Effector CD4-positive, alpha-beta T cell (primary cell): ENCODE data around the gene NANS.
"Not testable (repeated sequence)": the region's sequence is repeated elsewhere in the genome, so short reads cannot be mapped to it uniquely, and the experiment has no call there.

ENCODE experiments used
- DNase-seq: peaks from one replicate; pipeline ENCODE4 v3.0.0-alpha.2; 2020

Gene NANS

DNA sequence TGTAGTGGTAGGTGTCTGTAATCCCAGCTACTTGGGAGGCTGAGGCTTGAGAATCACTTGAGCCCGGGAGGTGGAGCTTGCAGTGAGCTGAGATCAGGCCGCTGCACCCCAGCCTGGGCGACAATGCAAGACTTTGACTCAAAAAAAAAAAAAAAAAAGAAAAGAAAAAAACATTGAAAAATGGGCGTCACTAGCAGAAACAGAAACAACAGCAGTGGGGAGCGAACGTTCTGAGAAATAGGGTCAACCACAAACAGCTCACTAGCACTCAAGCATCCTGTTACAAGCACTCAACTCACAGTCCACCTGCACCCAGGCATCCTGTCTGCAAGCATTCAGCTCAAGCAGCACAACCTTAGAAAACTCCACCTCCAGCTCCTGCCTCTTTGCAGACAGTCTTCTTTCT lies 45.3 kb downstream of the NANS start:
- DNase-seq: peak; percentile 77

DNA sequence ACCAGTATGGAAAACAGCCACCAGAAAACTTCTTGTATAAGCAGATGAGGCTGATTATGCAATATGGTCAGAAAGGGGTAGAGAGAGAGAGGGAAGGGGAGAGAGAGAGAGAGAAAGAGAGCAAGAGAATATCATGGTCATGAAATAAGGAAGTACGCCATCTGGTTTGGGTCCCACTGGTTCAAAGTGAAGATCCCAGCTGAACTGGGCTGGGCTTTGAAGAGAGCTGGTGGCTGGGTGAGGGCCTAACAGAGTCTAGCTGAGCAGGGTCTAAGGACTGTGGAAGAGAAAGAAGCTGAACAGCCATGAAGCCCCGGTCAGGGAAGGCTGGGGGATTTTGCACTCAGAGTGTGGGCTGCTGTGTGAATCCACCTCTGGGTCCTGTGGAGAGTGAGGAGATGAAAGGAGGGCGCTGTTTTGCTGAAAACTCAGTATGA lies 47.9 kb downstream of the NANS start:
- no peak for DNase-seq

GRCh38 chr9:98105006-98105405 lies 48.5 kb downstream of the NANS start:
- DNase-seq: no peak

DNA sequence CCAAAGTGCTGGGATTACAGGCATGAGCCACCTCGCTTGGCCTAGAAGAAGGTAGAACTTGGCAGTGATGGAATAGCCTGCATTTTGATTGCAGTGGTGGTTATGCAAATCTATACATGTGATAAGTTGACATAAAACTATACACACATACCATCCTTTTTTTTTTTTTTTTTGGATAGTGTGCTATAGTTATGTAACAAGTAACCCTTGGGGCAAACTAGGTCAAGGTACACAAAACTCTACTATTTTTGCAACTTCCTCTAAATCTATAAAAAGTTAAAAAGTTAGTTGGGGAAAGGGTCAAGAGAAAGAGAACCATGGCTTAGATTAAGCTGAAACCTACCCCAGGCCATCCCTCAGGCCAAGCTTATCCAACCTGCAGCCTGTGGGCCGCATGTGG lies 51.4 kb downstream of the NANS start:
- no peak for DNase-seq

GRCh38 chr9:98108531-98109031 lies 52.0 kb downstream of the NANS start:
- DNase-seq: no peak

DNA sequence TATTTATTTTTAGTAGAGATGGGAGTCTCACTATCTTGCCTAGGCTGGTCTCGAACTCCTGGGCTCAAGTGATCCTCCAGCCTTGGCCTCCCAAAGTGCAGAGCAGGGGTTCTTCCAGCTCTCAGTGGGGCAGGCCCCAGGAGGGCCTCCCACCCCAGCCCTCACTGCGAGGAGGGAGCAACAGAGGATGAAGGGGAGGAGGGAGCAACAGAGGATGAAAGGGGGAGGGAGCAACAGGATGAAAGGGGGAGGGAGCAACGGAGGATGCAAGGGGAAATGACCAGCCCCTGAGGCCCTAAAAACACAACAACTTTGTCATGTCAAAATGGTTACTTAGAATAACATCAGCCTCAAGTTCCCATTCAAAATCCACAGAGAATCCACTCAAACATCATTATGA lies 52.5 kb downstream of the NANS start:
- DNase-seq: no peak

DNA sequence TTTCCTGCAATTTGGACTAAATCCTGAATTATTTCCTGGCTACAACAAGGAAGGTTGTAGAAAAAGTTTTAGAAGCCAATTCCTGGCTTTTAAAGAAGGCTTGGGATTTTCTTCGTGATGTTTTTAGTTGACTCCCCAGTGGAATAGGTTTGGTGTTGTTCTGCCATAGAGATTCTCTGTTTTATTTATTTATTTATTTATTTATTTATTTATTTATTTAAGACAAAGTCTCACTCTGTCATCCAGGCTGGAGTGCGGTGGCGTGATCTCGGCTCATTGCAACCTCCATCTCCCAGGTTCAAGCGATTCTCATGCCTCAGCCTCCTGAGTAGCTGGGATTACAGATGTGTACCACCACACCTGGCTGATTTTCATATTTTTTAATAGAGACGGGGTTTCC lies 60.6 kb downstream of the NANS start:
- not testable (repeated sequence) for DNase-seq

DNA sequence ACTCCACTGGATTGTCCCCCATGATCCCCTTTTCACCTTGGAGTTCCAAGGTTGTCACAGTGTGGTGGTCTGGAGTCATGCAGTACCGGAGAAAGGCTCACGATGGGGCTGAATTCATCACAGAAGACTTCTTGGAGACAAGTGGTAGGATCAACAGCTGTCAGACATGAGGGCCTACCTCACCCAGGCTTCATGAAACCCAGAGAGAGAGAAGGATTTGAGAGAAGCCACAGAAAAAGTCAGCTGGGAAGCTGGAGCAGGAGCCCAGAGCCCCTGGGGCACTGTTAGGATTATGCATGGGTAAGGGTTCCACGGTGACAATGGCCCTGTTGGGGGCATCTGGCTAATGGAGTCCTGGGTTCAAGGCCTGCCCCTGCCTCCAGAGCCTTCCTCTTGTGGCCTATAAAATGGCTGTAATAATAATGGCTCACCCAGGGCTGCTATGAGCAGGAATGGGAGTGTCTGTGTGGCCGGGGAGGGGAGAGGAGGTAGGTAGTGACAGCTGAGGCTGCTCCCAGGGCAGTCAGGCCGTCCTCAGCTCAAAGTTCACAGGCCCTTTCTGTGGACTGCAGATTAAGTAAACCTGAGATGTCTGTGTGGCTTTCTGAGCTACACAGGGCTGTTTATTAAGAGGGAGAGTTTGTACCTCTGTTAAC lies 61.6 kb downstream of the NANS start:
- peak; percentile 33 for DNase-seq

GRCh38 chr9:98118640-98119601 lies 62.4 kb downstream of the NANS start, which contains the start of gene TRIM14:
Gene TRIM14, minus strand, starts transcription at chr9:98119222. Its CDS starts 34 bp downstream, at chr9:98119188.
- peak; percentile 40 for DNase-seq

GRCh38 chr9:98120476-98120875 lies 63.9 kb downstream of the NANS start:
- no peak for DNase-seq

DNA sequence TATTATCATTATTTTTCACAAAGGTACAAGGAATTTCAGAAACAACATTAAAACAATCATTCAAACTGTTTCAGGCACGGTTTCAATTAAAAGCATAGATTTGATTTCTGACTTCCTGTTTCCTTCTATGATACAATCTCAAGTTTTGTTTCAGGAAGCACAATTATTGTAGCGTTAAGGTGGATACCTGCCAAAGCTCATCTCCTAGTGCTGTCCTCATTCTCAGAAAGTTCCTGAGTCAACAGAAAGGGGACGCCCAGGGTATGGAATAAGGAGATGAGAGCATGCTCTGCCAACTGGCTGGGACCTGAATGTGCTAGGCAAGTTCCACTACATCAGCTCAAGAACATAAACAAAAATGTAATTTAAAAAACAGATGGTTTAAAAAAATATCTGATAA lies 64.5 kb downstream of the NANS start:
- no peak for DNase-seq

DNA sequence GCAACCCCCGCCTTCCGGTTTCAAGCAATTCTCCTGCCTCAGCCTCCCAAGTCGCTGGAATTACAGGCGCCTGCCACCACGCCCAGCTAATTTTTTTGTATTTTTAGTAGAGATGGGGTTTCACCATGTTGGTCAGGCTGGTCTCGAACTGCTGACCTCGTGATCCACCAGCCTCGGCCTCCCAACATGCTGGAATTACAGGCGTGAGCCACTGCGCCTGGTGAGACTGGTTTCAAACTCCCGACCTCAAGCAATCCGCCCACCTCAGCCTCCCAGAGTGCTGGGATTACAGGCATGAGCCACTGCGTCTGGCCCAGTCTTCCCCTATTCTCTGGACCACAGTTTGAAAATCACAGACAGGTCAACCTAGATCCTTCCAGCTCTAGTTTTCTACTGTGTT lies 67.6 kb downstream of the NANS start:
- not testable (repeated sequence) for DNase-seq

DNA sequence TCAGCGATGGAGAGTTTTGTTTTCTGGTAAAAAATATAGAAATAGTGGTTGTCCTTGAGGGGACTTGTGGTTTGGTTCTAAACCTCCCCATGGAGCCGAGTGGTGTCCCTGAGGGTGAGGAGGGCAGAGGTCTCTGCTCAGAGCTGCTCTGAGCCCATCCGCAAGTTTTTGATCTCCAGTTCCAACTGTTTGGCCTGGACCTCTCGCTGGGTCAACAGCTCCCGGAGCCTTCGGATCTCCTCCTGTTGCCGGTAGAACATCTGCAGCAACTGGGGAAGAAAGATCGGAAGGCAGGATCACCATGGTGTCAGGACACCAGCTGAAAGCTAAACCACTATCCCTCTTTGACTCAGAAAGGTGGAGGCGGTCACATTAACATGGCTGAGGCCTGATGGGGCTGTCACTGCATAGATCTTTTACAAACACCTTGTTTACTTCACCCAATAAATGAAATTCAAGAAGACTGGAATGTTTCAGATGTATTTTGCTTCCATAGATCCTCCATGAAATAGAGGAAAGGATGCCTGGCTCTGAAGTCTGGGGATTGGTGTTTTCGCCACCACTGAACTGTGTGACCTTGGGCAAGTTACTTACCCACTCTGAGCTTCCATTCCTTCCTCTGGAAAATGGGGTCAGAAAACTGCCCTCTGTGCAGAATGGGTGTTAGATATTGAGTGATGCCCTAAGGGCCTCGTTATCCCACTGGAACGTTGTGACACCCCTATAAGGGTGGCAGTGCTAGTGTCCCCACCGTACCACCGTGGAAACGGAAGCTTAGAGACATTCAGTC lies 68.3 kb downstream of the NANS start:
- no peak for DNase-seq

GRCh38 chr9:98127226-98127625 lies 70.7 kb downstream of the NANS start:
- DNase-seq: no peak

GRCh38 chr9:98128316-98128715 lies 71.8 kb downstream of the NANS start:
- DNase-seq: no peak

GRCh38 chr9:98129451-98129881 lies 72.9 kb downstream of the NANS start:
- no peak for DNase-seq

DNA sequence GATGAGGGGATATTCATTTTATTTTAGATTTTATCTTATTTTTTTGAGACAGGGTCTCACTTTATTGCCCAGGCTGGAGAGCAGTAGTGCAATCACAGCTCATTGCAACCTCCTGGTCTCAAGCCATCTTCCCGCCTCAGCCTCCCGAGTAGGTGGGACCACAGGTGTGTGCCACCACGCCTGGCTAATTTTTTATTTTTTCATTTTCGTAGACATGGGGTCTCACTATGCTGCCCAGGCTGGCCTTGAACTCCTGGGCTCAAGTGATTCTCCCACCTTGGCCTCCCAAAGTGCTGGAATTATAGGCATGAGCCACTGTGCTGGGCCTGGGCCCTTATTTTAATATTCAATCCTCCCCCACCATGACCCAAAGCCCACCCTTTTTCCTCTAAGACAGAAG lies 73.5 kb downstream of the NANS start:
- not testable (repeated sequence) for DNase-seq

DNA sequence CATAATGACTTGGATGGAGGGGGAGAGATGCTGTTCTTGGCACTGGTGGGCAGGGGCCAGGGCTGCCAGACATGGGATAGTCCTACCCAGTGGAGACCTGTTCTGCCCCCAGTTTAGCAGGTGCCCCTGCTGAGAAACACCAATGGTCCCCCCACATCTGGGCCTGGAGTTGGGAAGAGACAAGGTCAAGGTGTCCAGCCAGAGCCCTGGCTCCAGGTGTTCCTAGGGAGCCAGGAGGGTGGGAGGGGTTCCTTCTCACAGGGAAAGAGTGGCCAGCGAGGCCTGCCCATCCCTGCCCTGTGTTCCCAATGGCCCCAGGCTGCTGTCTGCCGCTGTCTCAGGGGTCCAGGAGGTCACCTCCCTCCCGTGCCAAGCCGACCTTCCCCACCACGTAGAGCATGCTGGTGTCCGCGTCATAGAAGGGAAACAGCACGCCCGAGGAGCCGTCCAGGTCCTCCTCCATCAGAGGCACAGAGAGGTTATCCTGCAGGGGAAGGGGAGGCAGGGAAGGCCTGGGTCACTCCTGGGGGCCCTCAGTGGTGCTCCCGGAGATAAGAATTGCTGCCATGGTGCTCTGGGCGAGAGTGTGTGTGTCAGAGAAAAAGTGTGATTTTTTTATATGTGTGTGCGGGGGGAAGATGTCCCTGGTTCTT lies 74.2 kb downstream of the NANS start:
- DNase-seq: no peak

- no peak for DNase-seq
These were observed 75.6 kb downstream of the NANS start for GRCh38 chr9:98132158-98132557.
